ENCODE data around the gene IL1B.

DNA sequence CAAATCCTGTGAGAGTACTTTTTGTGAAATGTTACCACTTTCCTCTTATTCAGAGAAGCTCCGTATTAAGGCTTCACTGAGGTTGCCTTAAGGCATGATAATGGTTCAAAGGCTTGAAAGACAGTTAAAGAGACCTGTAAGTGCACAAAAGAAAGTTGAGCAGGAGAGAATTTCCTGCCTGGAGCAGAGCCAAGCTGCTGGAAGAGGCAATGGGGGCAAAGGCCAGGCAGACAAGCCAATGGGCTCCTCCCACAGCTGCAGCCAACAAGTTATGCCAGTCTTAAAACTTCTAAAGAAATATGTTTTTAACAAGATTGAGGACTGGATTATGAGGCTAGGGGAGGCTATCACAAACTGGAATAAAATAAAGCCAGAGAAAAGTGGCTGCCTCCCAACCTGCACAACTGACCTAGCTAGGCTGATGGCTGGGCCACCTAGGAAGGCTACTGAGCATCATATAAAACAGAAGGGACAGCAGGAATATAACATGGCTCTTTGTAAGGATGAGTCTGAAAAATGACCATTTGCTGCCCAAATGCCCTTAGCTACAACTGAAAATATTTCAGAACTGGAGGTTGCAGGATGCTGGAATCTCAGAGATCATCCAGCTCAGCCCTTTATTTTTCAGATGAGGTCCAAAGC, 2.1 kb downstream of the IL1B start:
- TF ChIP-seq, protein P1, sequence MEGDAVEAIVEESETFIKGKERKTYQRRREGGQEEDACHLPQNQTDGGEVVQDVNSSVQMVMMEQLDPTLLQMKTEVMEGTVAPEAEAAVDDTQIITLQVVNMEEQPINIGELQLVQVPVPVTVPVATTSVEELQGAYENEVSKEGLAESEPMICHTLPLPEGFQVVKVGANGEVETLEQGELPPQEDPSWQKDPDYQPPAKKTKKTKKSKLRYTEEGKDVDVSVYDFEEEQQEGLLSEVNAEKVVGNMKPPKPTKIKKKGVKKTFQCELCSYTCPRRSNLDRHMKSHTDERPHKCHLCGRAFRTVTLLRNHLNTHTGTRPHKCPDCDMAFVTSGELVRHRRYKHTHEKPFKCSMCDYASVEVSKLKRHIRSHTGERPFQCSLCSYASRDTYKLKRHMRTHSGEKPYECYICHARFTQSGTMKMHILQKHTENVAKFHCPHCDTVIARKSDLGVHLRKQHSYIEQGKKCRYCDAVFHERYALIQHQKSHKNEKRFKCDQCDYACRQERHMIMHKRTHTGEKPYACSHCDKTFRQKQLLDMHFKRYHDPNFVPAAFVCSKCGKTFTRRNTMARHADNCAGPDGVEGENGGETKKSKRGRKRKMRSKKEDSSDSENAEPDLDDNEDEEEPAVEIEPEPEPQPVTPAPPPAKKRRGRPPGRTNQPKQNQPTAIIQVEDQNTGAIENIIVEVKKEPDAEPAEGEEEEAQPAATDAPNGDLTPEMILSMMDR (IDR thresholded peaks at IDR 0.05), result no peak
- no peak for TF ChIP-seq EZH2 (IDR thresholded peaks at IDR 0.05; ENCODE audit: borderline replicate concordance, insufficient read depth, low read depth, low read length, poor library complexity, severe bottlenecking)
